IMR-90 (cell line): ENCODE results near the gene CACNB3. TPM values are rescaled to one million over a fixed set of nuclear protein-coding genes. Genes with fewer than 3 reads are reported as not detected.

Experiments
- ATAC-seq: fragments of 200-7000 bp; cut with Tn5 transposase; 2 replicates; pipeline ENCODE4 v1.9.1; 2020; ENCODE audit warnings: low read depth, mild to moderate bottlenecking, moderate library complexity
- BruUV-seq: library from RNA; stranded (reverse); fragments of 400-500 nt; replicated peaks from 2 replicates; lab custom pipeline; 2021; lab: Mats Ljungman, UMichigan
- CTCF ChIA-PET: fragments of 300-600 bp; formaldehyde crosslinking; extraction: SDS; loops from one replicate; lab custom pipeline; 2021; ENCODE audit warnings: antibody characterized with exemption; lab: Yijun Ruan, JAX
- POLR2A ChIA-PET: fragments of 300-600 bp; sonication (Branson Sonifier 250); formaldehyde crosslinking; loops from one replicate; lab custom pipeline; 2022; ENCODE audit warnings: antibody characterized with exemption; ENCODE audit not compliant: unreplicated experiment; lab: Charles Lee
- DNase-seq: peaks from one replicate; pipeline ENCODE4 v3.0.0; 2013
- H2AFZ ChIP-seq: replicated peaks from 2 replicates; pipeline ENCODE3; 2013; ENCODE audit warnings: low read length, mild to moderate bottlenecking; ENCODE audit not compliant: poor library complexity
- H2AK5ac ChIP-seq: 2 replicates; pipeline ENCODE4 v1.6.1; 2013; ENCODE audit warnings: low read depth, low read length, inconsistent platforms
- H2AK9ac ChIP-seq: replicated peaks from 2 replicates; pipeline ENCODE3; 2013; ENCODE audit warnings: mild to moderate bottlenecking, low read depth, low read length, moderate library complexity; ENCODE audit not compliant: poor library complexity
- H2BK120ac ChIP-seq: 2 replicates; pipeline ENCODE4 v1.6.1; 2013; ENCODE audit warnings: low read depth, low read length, inconsistent platforms
- H2BK15ac ChIP-seq: 3 replicates; pipeline ENCODE4 v1.6.1; 2013; ENCODE audit warnings: low read depth, low read length, inconsistent platforms
- H2BK20ac ChIP-seq: 2 replicates; pipeline ENCODE4 v1.6.1; 2013; ENCODE audit warnings: low read depth, mild to moderate bottlenecking, inconsistent platforms, low read length, moderate library complexity
- H2BK5ac ChIP-seq: 2 replicates; pipeline ENCODE4 v1.6.1; 2013; ENCODE audit warnings: mild to moderate bottlenecking, low read depth, low read length, inconsistent platforms; ENCODE audit not compliant: poor library complexity, severe bottlenecking
- H3K14ac ChIP-seq: replicated peaks from 2 replicates; pipeline ENCODE4 v1.6.1; 2013; ENCODE audit warnings: low read depth, low read length, inconsistent platforms
- H3K18ac ChIP-seq: 2 replicates; pipeline ENCODE4 v1.6.1; 2013; ENCODE audit warnings: low read depth, low read length, control low read depth
- H3K23ac ChIP-seq: 2 replicates; pipeline ENCODE4 v1.6.1; 2013; ENCODE audit warnings: low read depth, low read length, inconsistent platforms
- H3K27ac ChIP-seq: 2 replicates; pipeline ENCODE4 v1.5.1; 2013; ENCODE audit warnings: mild to moderate bottlenecking, control low read depth, low read length; ENCODE audit not compliant: insufficient read depth
- H3K27me3 ChIP-seq: 2 replicates; pipeline ENCODE4 v1.6.1; 2013; ENCODE audit warnings: low read length; ENCODE audit not compliant: control insufficient read depth, insufficient read depth
- H3K36me3 ChIP-seq: 2 replicates; pipeline ENCODE4 v1.6.1; 2013; ENCODE audit warnings: low read length, mixed read lengths; ENCODE audit not compliant: control insufficient read depth, insufficient read depth
- H3K4ac ChIP-seq: 2 replicates; pipeline ENCODE4 v1.6.1; 2013; ENCODE audit warnings: low read depth, low read length, inconsistent platforms
- H3K4me1 ChIP-seq: 2 replicates; pipeline ENCODE4 v1.6.1; 2013; ENCODE audit warnings: low read length, mixed read lengths; ENCODE audit not compliant: control insufficient read depth, insufficient read depth
- H3K4me2 ChIP-seq: 2 replicates; pipeline ENCODE4 v1.6.1; 2013; ENCODE audit warnings: low read depth, mild to moderate bottlenecking, control low read depth, low read length, moderate library complexity
- H3K4me3 ChIP-seq: 2 replicates; pipeline ENCODE4 v1.5.1; 2013; ENCODE audit warnings: low read depth, mild to moderate bottlenecking, control low read depth, low read length, moderate library complexity; ENCODE audit not compliant: insufficient read depth
- H3K56ac ChIP-seq: 2 replicates; pipeline ENCODE4 v1.6.1; 2013; ENCODE audit warnings: low read length, inconsistent platforms; ENCODE audit not compliant: insufficient read depth; ENCODE audit errors: extremely low read depth
- H3K79me1 ChIP-seq, 2 experiments: 2 replicates each; pipeline ENCODE4 v1.6.1; 2013; ENCODE audit warnings: low read length in 2 of 2, inconsistent platforms in 1 of 2, low read depth in 1 of 2
- H3K9ac ChIP-seq: 2 replicates; pipeline ENCODE4 v1.6.1; 2013; ENCODE audit warnings: low read depth, low read length, control low read depth
- H3K9me1 ChIP-seq: 2 replicates; pipeline ENCODE4 v1.6.1; 2013; ENCODE audit warnings: low read length, inconsistent platforms; ENCODE audit not compliant: insufficient read depth
- H3K9me3 ChIP-seq: 2 replicates; pipeline ENCODE4 v1.6.1; 2013; ENCODE audit warnings: low read length; ENCODE audit not compliant: control insufficient read depth, insufficient read depth
- H4K20me1 ChIP-seq: 2 replicates; pipeline ENCODE4 v1.6.1; 2013; ENCODE audit warnings: low read length, inconsistent platforms; ENCODE audit not compliant: insufficient read depth
- H4K5ac ChIP-seq: 2 replicates; pipeline ENCODE4 v1.6.1; 2013; ENCODE audit warnings: mild to moderate bottlenecking, low read depth, low read length, control low read depth
- H4K8ac ChIP-seq, 2 experiments: 2 replicates each; pipeline ENCODE4 v1.6.1; 2013; ENCODE audit warnings: low read depth in 2 of 2, low read length in 2 of 2, control low read depth in 1 of 2, inconsistent platforms in 1 of 2
- H4K91ac ChIP-seq: 2 replicates; pipeline ENCODE4 v1.6.1; 2013; ENCODE audit warnings: low read depth, low read length, inconsistent platforms; ENCODE audit not compliant: insufficient read depth
- BHLHE40 ChIP-seq: fragments of 150-350 bp; IDR thresholded peaks from 2 replicates; pipeline ENCODE4 v1.6.1; 2016; ENCODE audit warnings: mild to moderate bottlenecking, low read depth, low read length
- CEBPB ChIP-seq: IDR thresholded peaks from 2 replicates; pipeline ENCODE4 v1.6.1; 2012; ENCODE audit warnings: low read depth, low read length, improper control_type of control experiment
- CHD1 ChIP-seq: IDR thresholded peaks from 2 replicates; pipeline ENCODE4 v1.6.1; 2012; ENCODE audit warnings: low read depth, low read length, improper control_type of control experiment
- CTCF ChIP-seq: conservative IDR thresholded peaks from 2 replicates; pipeline ENCODE4 v1.5.1; 2012; ENCODE audit warnings: mild to moderate bottlenecking, low read depth, low read length, improper control_type of control experiment
- ELK1 ChIP-seq: fragments of 150-350 bp; IDR thresholded peaks from 2 replicates; pipeline ENCODE4 v1.6.1; 2016; ENCODE audit warnings: low read depth, mild to moderate bottlenecking, low read length, moderate library complexity, borderline replicate concordance
- MAFK ChIP-seq: IDR thresholded peaks from 2 replicates; pipeline ENCODE4 v1.6.1; 2012; ENCODE audit warnings: low read depth, low read length, improper control_type of control experiment
- MXI1 ChIP-seq: IDR thresholded peaks from 2 replicates; pipeline ENCODE4 v1.6.1; 2012; ENCODE audit warnings: low read depth, mild to moderate bottlenecking, low read length, moderate library complexity, borderline replicate concordance
- NFE2L2 ChIP-seq: fragments of 150-350 bp; IDR thresholded peaks from 2 replicates; pipeline ENCODE4 v1.6.1; 2016; ENCODE audit warnings: low read depth, mild to moderate bottlenecking, low read length
- RAD21 ChIP-seq: IDR thresholded peaks from 2 replicates; pipeline ENCODE4 v1.6.1; 2012; ENCODE audit warnings: low read length, improper control_type of control experiment
- RCOR1 ChIP-seq: IDR thresholded peaks from 2 replicates; pipeline ENCODE4 v1.6.1; 2012; ENCODE audit warnings: mild to moderate bottlenecking, low read length, improper control_type of control experiment; ENCODE audit not compliant: insufficient replicate concordance
- RFX5 ChIP-seq: IDR thresholded peaks from 2 replicates; pipeline ENCODE4 v1.8.0; 2012; ENCODE audit warnings: low read depth, mild to moderate bottlenecking, low read length, moderate library complexity
- USF2 ChIP-seq: fragments of 150-350 bp; IDR thresholded peaks from 2 replicates; pipeline ENCODE4 v1.6.1; 2017; ENCODE audit warnings: mild to moderate bottlenecking, antibody characterized with exemption, low read length, low read depth
- WGBS, 2 experiments: methylation state at CpG; one replicate each; pipeline versions ENCODE4 v1.1.5 to v1.1.7; 2013; ENCODE audit warnings: missing lambda C conversion rate in 2 of 2; ENCODE audit not compliant: insufficient read length in 1 of 2; ENCODE audit errors: extremely low coverage in 2 of 2; 5-methylcytosine and 5-hydroxymethylcytosine counted together
- dilution Hi-C: fragments of 300-500 bp; cut with HindIII; formaldehyde crosslinking; loops from one replicate; pipeline ENCODE4 v1.14.3; 2018; ENCODE audit warnings: low sequenced_read_pairs; ENCODE audit not compliant: unreplicated experiment
- in situ Hi-C: fragments of 300-500 bp; cut with MboI; formaldehyde crosslinking; loops from 3 replicates; pipeline ENCODE4 v1.14.3; 2019; ENCODE audit warnings: low sequenced_read_pairs, inconsistent platforms, mixed read lengths
- intact Hi-C: fragments of 100-400 bp; cut with micrococcal nuclease; formaldehyde crosslinking; loops from 2 replicates; pipeline ENCODE4 v1.10.0; 2022
- polyA plus RNA-seq, 3 experiments: library from polyadenylated mRNA; depleted of rRNA; stranded (reverse); fragments of >200 nt; gene quantifications; 2 replicates each; pipeline ENCODE4 v1.2.3, GENCODE V29; 2012; ENCODE audit warnings: low replicate concordance in 1 of 3
- total RNA-seq: library from RNA; depleted of rRNA; stranded (reverse); fragments of >200 nt; gene quantifications from 2 replicates; pipeline ENCODE4 v1.2.3, GENCODE V29; 2012

CACNB3 gene
- total and polyA plus RNA-seq, 2 of the 4 experiments (the other 2 are of a cell fraction): 18.1 to 45.1 TPM

- H2AFZ ChIP-seq: no peak overlapping the region
- H3K79me1 ChIP-seq: peaks cover 23 to 47% of the 10 kb centered on the region in 2 experiments
- no peak overlapping the region for H2BK5ac ChIP-seq
- H3K9ac ChIP-seq: no peak overlapping the region
- H3K27me3 ChIP-seq: no peaks in the 10 kb centered on the region
- ChIA-PET CTCF (no interaction called here), POLR2A (no interaction called here)
- DNase-seq: no peak
- in situ Hi-C loops: no loop called here
- no peaks in the 10 kb centered on the region for H3K9me3 ChIP-seq
- no peak overlapping the region for H2BK120ac ChIP-seq
- no peak overlapping the region for H4K8ac ChIP-seq
- H2BK15ac ChIP-seq: no peak overlapping the region
- H3K23ac ChIP-seq: no peak overlapping the region
- no peak for ATAC-seq
- no peak overlapping the region for H3K4me2 ChIP-seq
- H3K14ac ChIP-seq: no peak overlapping the region
- no peak overlapping the region for H3K27ac ChIP-seq
- peaks cover 8% of the 10 kb centered on the region for H3K9me1 ChIP-seq
- H3K36me3 ChIP-seq: peaks cover 59% of the 10 kb centered on the region
- H2BK20ac ChIP-seq: no peak overlapping the region
- no peak overlapping the region for H3K4me3 ChIP-seq
- H3K18ac ChIP-seq: no peak overlapping the region
- intact Hi-C loops: no loop called here
- H3K56ac ChIP-seq: no peak overlapping the region
- no peak overlapping the region for H3K4ac ChIP-seq
- H4K91ac ChIP-seq: no peak overlapping the region
- BruUV-seq: no TSS peak
- H4K5ac ChIP-seq: no peak overlapping the region
- WGBS, 2 experiments: 46% methylated on average over 2 of the region's 12 CpGs; no CpG with 5 or more reads in 1 of the 2 experiments
- H4K20me1 ChIP-seq: peaks cover 29% of the 10 kb centered on the region
- H2AK5ac ChIP-seq: no peak overlapping the region
- H2AK9ac ChIP-seq: no peak overlapping the region
- dilution Hi-C loops: no loop called here
- TF ChIP-seq MXI1: no peak
- no peak for TF ChIP-seq NFE2L2
- TF ChIP-seq CTCF: no peak
- TF ChIP-seq ELK1: no peak
- TF ChIP-seq CEBPB: no peak
- TF ChIP-seq RAD21: no peak
- TF ChIP-seq USF2: no peak
- no peak for TF ChIP-seq MAFK
- TF ChIP-seq BHLHE40: no peak
- TF ChIP-seq CHD1: no peak
- no peak for TF ChIP-seq RCOR1
- TF ChIP-seq RFX5: no peak
- H3K4me1 ChIP-seq: peaks cover 8% of the 10 kb centered on the region
These were observed 5.8 kb downstream of the CACNB3 start for GRCh38 chr12:48824112-48824511.
